ENCODE results near the gene ADAMTS2. TPM values are rescaled to one million over a fixed set of nuclear protein-coding genes. Genes with fewer than 3 reads are reported as not detected.
"Not testable (repeated sequence)": the region's sequence is repeated elsewhere in the genome, so short reads cannot be mapped to it uniquely, and the experiment has no call there.

ADAMTS2 gene
- total and polyA plus RNA-seq, 3 donors from 2014 or later = 10.9 to 19.8 (median 13.6) TPM

GRCh38 chr5:179288809-179289185 is 56.5 kb downstream of the ADAMTS2 start:
- no peak overlapping the region for H3K4me3 ChIP-seq
- H3K4me1 ChIP-seq = peaks cover 11% of the 10 kb centered on the region
- H3K36me3 ChIP-seq (ENCODE audit: low read depth, missing control alignments) = no peaks in the 10 kb centered on the region
- H3K9me3 ChIP-seq = no peaks in the 10 kb centered on the region
- H3K27me3 ChIP-seq = no peaks in the 10 kb centered on the region
- no peak overlapping the region for H3K27ac ChIP-seq
- intact Hi-C loops (cut with DNase I; ENCODE audit: low total_unique reads) = no loop called here
- DNase-seq = no peak
- 94 to 96% methylated on average over 8 to 11 of the region's 11 CpGs for WGBS, 2 donors
- TF ChIP-seq POLR2A (IDR thresholded peaks at IDR 0.05) (no peak), CTCF (IDR thresholded peaks at IDR 0.05) (no peak)

- Histone ChIP-seq H3K4me3 (no peak overlapping the region), H3K4me1 (peaks cover 10% of the 10 kb centered on the region), H3K27ac (no peak overlapping the region), H3K27me3 (no peaks in the 10 kb centered on the region), H3K9me3 (no peaks in the 10 kb centered on the region), H3K36me3 (ENCODE audit: low read depth, missing control alignments) (no peaks in the 10 kb centered on the region)
- intact Hi-C loops (cut with DNase I; ENCODE audit: low total_unique reads) = no loop called here
- WGBS, 2 donors = 87 to 100% methylated on average over 14 to 21 of the region's 21 CpGs
- TF ChIP-seq POLR2A (IDR thresholded peaks at IDR 0.05) (no peak), CTCF (IDR thresholded peaks at IDR 0.05) (no peak)
- DNase-seq = no peak
Measured at GRCh38 chr5:179288101-179288808, 57.0 kb downstream of the ADAMTS2 start.

GRCh38 chr5:179287631-179288030 is 57.6 kb downstream of the ADAMTS2 start:
- TF ChIP-seq CTCF (IDR thresholded peaks at IDR 0.05) (no peak), POLR2A (IDR thresholded peaks at IDR 0.05) (no peak)
- Histone ChIP-seq H3K27me3 (no peaks in the 10 kb centered on the region), H3K27ac (no peak overlapping the region), H3K4me3 (no peak overlapping the region), H3K36me3 (ENCODE audit: low read depth, missing control alignments) (no peaks in the 10 kb centered on the region), H3K9me3 (no peaks in the 10 kb centered on the region), H3K4me1 (peaks cover 6% of the 10 kb centered on the region)
- no peak for DNase-seq
- intact Hi-C loops (cut with DNase I; ENCODE audit: low total_unique reads) = no loop called here
- 86% methylated on average over 7 of the region's 10 CpGs; no CpG with 5 or more reads in 1 of the 2 donors for WGBS, 2 donors

GRCh38 chr5:179287071-179287470 is 58.2 kb downstream of the ADAMTS2 start:
- intact Hi-C loops (cut with DNase I; ENCODE audit: low total_unique reads) = no loop called here
- WGBS, 2 donors = 87 to 91% methylated on average over 3 to 13 of the region's 13 CpGs
- Histone ChIP-seq H3K27me3 (no peaks in the 10 kb centered on the region), H3K36me3 (ENCODE audit: low read depth, missing control alignments) (no peaks in the 10 kb centered on the region), H3K4me3 (no peak overlapping the region), H3K27ac (no peak overlapping the region), H3K4me1 (peaks cover 6% of the 10 kb centered on the region), H3K9me3 (no peaks in the 10 kb centered on the region)
- TF ChIP-seq POLR2A (IDR thresholded peaks at IDR 0.05) (no peak), CTCF (IDR thresholded peaks at IDR 0.05) (no peak)
- DNase-seq = no peak

GRCh38 chr5:179285776-179286162 is 59.5 kb downstream of the ADAMTS2 start:
- H3K27me3 ChIP-seq; H3K4me3 ChIP-seq; H3K4me1 ChIP-seq; H3K36me3 ChIP-seq (ENCODE audit: low read depth, missing control alignments); DNase-seq; intact Hi-C loops (cut with DNase I; ENCODE audit: low total_unique reads); H3K27ac ChIP-seq; H3K9me3 ChIP-seq: not testable (repeated sequence)
- WGBS, 2 donors = 83 to 93% methylated on average over 11 of the region's 11 CpGs
